Body of pancreas (tissue), 4 donors: ENCODE measurements around the gene ADRM1. TPM values are rescaled to one million over a fixed set of nuclear protein-coding genes. Genes with fewer than 3 reads are reported as not detected.

Experiments used
- ATAC-seq: fragments of 150-250 bp; one replicate; pipeline ENCODE4 v1.9.1; 2016
- DNase-seq, 4 donors: peaks; one replicate each; pipeline ENCODE4 v3.0.0-alpha.2; 2019
- H3K27ac ChIP-seq, 4 donors: fragments of 200-600 bp; sonication (generic); 1 replicate in 3 of 4; 2 replicates in 1 of 4; pipeline versions ENCODE4 v1.5.1 to v1.6.1; 2016 to 2019; ENCODE audit warnings: mild to moderate bottlenecking in 1 of 4, mixed read lengths in 1 of 4, moderate library complexity in 1 of 4
- H3K27me3 ChIP-seq, 2 donors: fragments of 200-600 bp; sonication (generic); one replicate each; pipeline ENCODE4 v1.6.0; 2016; ENCODE audit warnings: mild to moderate bottlenecking in 1 of 2
- H3K36me3 ChIP-seq, 2 donors: fragments of 200-600 bp; sonication (generic); replicated peaks in 1 of 2; 2 replicates each; pipeline ENCODE4 v1.5.1; 2016; ENCODE audit warnings: low read depth in 2 of 2; ENCODE audit not compliant: insufficient read depth in 1 of 2
- H3K4me1 ChIP-seq: fragments of 200-600 bp; sonication (generic); one replicate; pipeline ENCODE4 v1.6.0; 2016
- H3K4me3 ChIP-seq, 2 donors: fragments of 200-600 bp; sonication (generic); 1 replicate in 1 of 2; 2 replicates in 1 of 2; pipeline ENCODE4 v1.5.1; 2016 to 2019
- H3K9me3 ChIP-seq, 3 donors: fragments of 200-600 bp; sonication (generic); 1 replicate in 2 of 3; 2 replicates in 1 of 3; pipeline ENCODE4 v1.5.1; 2016
- POLR2A ChIP-seq, 3 donors: fragments of 450-650 bp; IDR thresholded peaks; one replicate each; pipeline ENCODE4 v1.6.1; 2016; ENCODE audit warnings: antibody characterized with exemption in 3 of 3, mild to moderate bottlenecking in 2 of 3
- WGBS, 2 donors: methylation state at CpG; one replicate each; pipeline ENCODE4 v1.1.5; 2017; 5-methylcytosine and 5-hydroxymethylcytosine counted together
- intact Hi-C: fragments of 100-400 bp; cut with DNase I; formaldehyde crosslinking; loops from one replicate; pipeline ENCODE4 v1.15.1; 2023
- total RNA-seq, 2 donors: library from RNA; depleted of rRNA; stranded (reverse); fragments of >200 nt; gene quantifications; one replicate each; pipeline ENCODE4 v1.1.0, GENCODE V29; 2016
- TF ChIP-seq, protein P1 (sequence below), 7 experiments: fragments of 450-650 bp in 4 of 7; fragments of 200-600 bp in 3 of 7; sonication (generic) in 3 of 7; IDR thresholded peaks; one replicate each; pipeline ENCODE4 v1.5.1; 2016 to 2019; ENCODE audit warnings: antibody characterized with exemption in 7 of 7

ADRM1 gene
- total RNA-seq, 2 donors from 2014 or later, result 79.9 to 104 TPM

DNA sequence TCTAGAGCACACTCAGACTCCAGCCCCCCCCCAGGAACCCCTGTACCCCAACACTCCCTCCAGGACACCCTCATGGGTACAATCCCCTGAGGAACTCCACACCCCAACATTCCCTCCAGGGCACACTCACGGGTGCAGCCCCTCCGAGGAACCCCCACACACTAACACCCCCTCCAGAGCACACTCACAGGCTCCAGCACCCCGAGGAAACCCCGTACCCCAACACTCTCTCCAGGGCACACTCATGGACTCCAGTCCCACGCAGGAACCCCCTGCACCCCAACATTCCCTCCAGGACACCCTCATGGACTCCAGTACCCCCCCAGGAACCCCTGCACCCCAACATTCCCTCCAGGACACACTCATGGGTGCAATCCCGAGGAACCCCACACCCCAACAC is 32.7 kb downstream of the ADRM1 start:
- TF ChIP-seq, protein P1, sequence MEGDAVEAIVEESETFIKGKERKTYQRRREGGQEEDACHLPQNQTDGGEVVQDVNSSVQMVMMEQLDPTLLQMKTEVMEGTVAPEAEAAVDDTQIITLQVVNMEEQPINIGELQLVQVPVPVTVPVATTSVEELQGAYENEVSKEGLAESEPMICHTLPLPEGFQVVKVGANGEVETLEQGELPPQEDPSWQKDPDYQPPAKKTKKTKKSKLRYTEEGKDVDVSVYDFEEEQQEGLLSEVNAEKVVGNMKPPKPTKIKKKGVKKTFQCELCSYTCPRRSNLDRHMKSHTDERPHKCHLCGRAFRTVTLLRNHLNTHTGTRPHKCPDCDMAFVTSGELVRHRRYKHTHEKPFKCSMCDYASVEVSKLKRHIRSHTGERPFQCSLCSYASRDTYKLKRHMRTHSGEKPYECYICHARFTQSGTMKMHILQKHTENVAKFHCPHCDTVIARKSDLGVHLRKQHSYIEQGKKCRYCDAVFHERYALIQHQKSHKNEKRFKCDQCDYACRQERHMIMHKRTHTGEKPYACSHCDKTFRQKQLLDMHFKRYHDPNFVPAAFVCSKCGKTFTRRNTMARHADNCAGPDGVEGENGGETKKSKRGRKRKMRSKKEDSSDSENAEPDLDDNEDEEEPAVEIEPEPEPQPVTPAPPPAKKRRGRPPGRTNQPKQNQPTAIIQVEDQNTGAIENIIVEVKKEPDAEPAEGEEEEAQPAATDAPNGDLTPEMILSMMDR (IDR thresholded peaks at IDR 0.05), result no peak
- no peak for TF ChIP-seq POLR2A (IDR thresholded peaks at IDR 0.05)
- no peak overlapping the region for H3K4me3 ChIP-seq
- H3K27me3 ChIP-seq, result no peaks in the 10 kb centered on the region
- no peaks in the 10 kb centered on the region for H3K9me3 ChIP-seq
- ATAC-seq (no peak), DNase-seq (no peak)
- no peaks in the 10 kb centered on the region for H3K4me1 ChIP-seq
- intact Hi-C loops, result no loop called here
- H3K36me3 ChIP-seq, result peaks cover 0 to 25% of the 10 kb centered on the region in 2 donors
- H3K27ac ChIP-seq, result no peak overlapping the region
- WGBS, 2 donors, result 79 to 82% methylated on average over 6 of the region's 6 CpGs

DNA sequence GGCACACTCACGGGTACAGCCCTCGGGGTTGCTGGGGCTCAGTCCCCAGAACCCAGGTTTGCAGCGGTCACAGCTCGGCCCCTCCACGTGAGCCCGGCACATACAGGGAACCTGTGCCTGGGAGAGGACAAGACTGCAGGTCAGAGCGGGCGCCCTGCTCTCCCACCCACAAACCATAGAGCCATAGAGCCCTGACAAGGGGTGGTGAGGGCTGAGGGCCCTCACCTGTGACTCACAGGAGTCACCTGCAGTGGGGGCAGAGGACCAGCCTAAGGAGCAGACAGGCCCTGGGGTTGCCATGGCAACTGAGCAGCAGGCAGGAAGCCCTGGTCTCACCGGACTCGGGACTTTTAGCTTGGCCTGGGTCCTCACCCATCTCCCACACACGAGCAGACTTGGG is 33.5 kb downstream of the ADRM1 start:
- DNase-seq (no peak), ATAC-seq (no peak)
- intact Hi-C loops, result no loop called here
- Histone ChIP-seq H3K36me3 (peaks cover 0 to 23% of the 10 kb centered on the region in 2 donors), H3K27ac (no peak overlapping the region), H3K9me3 (no peaks in the 10 kb centered on the region), H3K4me1 (no peaks in the 10 kb centered on the region), H3K27me3 (no peaks in the 10 kb centered on the region), H3K4me3 (no peak overlapping the region)
- 77 to 97% methylated on average over 5 to 9 of the region's 11 CpGs for WGBS, 2 donors
- no peak for TF ChIP-seq POLR2A (IDR thresholded peaks at IDR 0.05)
- TF ChIP-seq, protein P1 (IDR thresholded peaks at IDR 0.05), result no peak

DNA sequence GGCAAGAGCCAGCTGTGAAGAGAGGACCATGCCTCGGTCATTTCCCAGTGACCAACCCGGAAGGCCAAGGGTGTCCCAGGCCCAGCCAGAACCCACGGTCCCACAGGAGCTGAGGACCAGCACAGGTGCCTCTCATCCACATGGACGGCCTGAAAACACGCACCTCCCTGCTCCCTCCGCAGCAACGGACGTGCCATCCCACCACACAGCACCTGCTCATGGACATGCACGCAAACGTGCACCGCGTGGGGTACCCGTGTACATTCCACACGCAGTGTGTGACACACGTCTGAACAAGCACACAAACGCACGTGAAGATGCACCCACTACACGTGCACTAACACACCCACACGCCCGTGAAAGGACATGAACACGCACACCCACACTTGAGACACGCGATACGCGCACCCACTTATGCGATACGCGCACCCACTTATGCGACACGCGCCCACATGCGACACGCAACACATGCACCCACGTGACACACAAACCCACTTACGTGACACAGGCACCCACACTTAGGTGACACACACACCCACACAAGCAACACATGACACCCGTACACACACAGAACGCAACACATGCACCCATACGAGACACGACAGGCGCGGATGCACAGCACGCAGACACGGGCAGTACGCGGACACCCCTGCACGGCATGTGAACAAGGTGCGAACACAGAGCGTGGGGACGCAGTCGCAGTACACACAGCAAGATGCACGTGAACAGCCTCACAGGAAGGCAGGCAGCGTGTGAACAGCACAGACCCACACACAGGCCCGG is 34.2 kb downstream of the ADRM1 start:
- intact Hi-C loops, result no loop called here
- TF ChIP-seq, protein P1 (IDR thresholded peaks at IDR 0.05), result no peak
- no peak for TF ChIP-seq POLR2A (IDR thresholded peaks at IDR 0.05)
- DNase-seq, result no peak
- no peak overlapping the region for H3K4me3 ChIP-seq
- H3K9me3 ChIP-seq, result no peaks in the 10 kb centered on the region
- H3K27me3 ChIP-seq, result no peaks in the 10 kb centered on the region
- no peak for ATAC-seq
- H3K36me3 ChIP-seq, result peaks cover 0 to 18% of the 10 kb centered on the region in 2 donors
- WGBS, 2 donors, result 95% methylated on average over 46 to 51 of the region's 53 CpGs
- H3K4me1 ChIP-seq, result no peaks in the 10 kb centered on the region
- no peak overlapping the region for H3K27ac ChIP-seq

DNA sequence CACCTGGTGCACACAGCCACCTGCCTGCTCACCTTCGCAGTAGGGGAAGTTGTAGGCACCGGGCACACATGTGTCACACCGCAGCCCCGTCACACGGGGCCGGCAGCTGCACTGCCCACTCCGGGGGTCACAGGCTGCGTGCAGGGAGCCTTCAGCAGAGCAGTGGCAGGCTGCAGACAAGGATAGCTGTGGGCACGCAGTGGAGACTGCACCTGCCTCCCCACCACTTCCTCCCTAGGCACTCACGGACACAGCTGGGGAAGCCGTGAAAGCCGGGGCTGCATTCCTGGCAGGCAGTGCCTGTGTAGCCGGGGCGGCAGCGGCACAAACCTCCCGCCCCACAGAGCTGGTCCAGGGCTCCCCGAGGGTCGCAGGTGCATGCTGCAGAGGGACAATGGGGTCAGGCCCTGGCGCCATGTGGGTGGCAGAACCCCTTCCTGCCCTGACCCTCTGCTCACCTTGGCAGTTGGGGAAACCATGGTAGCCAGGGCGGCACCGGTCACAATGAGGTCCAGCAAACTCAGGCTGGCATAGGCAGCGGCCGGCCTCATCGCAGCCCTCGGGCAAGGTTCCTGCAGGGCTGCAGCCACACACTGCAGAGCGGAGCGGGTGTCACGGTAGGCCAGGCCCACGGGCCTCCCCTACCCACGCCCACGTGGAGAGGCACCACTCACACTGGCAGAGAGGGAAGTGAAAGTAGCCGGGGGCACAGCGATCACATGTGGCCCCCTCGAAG is 34.9 kb downstream of the ADRM1 start:
- H3K9me3 ChIP-seq, result no peaks in the 10 kb centered on the region
- peaks cover 0 to 18% of the 10 kb centered on the region in 2 donors for H3K36me3 ChIP-seq
- WGBS, 2 donors, result 82 to 100% methylated on average over 4 to 28 of the region's 34 CpGs
- ATAC-seq, result no peak
- no peak for DNase-seq
- H3K4me3 ChIP-seq, result no peak overlapping the region
- no peaks in the 10 kb centered on the region for H3K27me3 ChIP-seq
- intact Hi-C loops, result no loop called here
- H3K4me1 ChIP-seq, result no peaks in the 10 kb centered on the region
- H3K27ac ChIP-seq, result no peak overlapping the region
- TF ChIP-seq, protein P1 (IDR thresholded peaks at IDR 0.05), result no peak
- TF ChIP-seq POLR2A (IDR thresholded peaks at IDR 0.05), result no peak
